CD4-positive, alpha-beta T cell (primary cell): ENCODE data around the gene SCAI. TPM values are rescaled to one million over a fixed set of nuclear protein-coding genes. Genes with fewer than 3 reads are reported as not detected.

Experiments
- ATAC-seq: fragments of 200-7000 bp; cut with Tn5 transposase; one replicate; pipeline ENCODE4 v1.10.0; 2022; ENCODE audit warnings: mild to moderate bottlenecking; ENCODE audit not compliant: poor library complexity
- CTCF ChIA-PET: fragments of 350-600 bp; sonication (Branson Sonifier 250); formaldehyde crosslinking; loops from one replicate; lab custom pipeline; 2021; ENCODE audit warnings: antibody characterized with exemption, inconsistent platforms; lab: Charles Lee
- POLR2A ChIA-PET: fragments of 350-600 bp; sonication (Branson Sonifier 250); formaldehyde crosslinking; loops from one replicate; lab custom pipeline; 2021; ENCODE audit warnings: antibody characterized with exemption, inconsistent platforms; lab: Charles Lee
- DNase-seq, 14 experiments: peaks; one replicate each; pipeline ENCODE4 v3.0.0-alpha.2; 2013 to 2020; ENCODE audit warnings: mixed read lengths in 2 of 14
- H3K27ac ChIP-seq, 2 donors: one replicate each; pipeline versions ENCODE4 v1.5.1 to v1.7.0; 2013; ENCODE audit warnings: low read length in 2 of 2, low read depth in 1 of 2, mild to moderate bottlenecking in 1 of 2
- H3K27me3 ChIP-seq, 2 experiments: 1 replicate in 1 of 2; 2 replicates in 1 of 2; pipeline versions ENCODE4 v1.6.1 to v1.7.0; 2013; ENCODE audit warnings: low read length in 2 of 2, control low read depth in 1 of 2, mild to moderate bottlenecking in 1 of 2, moderate library complexity in 1 of 2; ENCODE audit not compliant: insufficient read depth in 2 of 2, control insufficient read depth in 1 of 2
- H3K36me3 ChIP-seq: one replicate; pipeline ENCODE4 v1.6.1; 2013; ENCODE audit warnings: low read length, control low read depth; ENCODE audit not compliant: insufficient read depth
- H3K4me1 ChIP-seq: one replicate; pipeline ENCODE4 v1.6.1; 2013; ENCODE audit warnings: low read length, control low read depth; ENCODE audit not compliant: insufficient read depth
- H3K4me3 ChIP-seq: one replicate; pipeline ENCODE4 v1.5.1; 2013; ENCODE audit warnings: mild to moderate bottlenecking, low read length, moderate library complexity
- H3K9me3 ChIP-seq, 2 experiments: 1 replicate in 1 of 2; 2 replicates in 1 of 2; pipeline versions ENCODE4 v1.6.1 to v1.7.0; 2013; ENCODE audit warnings: low read length in 2 of 2, mild to moderate bottlenecking in 2 of 2, control low read depth in 1 of 2, moderate library complexity in 1 of 2; ENCODE audit not compliant: control insufficient read depth in 1 of 2, insufficient read depth in 1 of 2
- H3K27ac Mint-ChIP-seq: one replicate; pipeline ENCODE4 v1.8.0; 2020; ENCODE audit warnings: mixed read lengths
- H3K27me3 Mint-ChIP-seq: one replicate; pipeline ENCODE4 v1.8.0; 2021; ENCODE audit warnings: mixed read lengths
- H3K36me3 Mint-ChIP-seq: one replicate; pipeline ENCODE4 v1.8.0; 2021; ENCODE audit warnings: low read depth, mixed read lengths
- H3K4me1 Mint-ChIP-seq: one replicate; pipeline ENCODE4 v1.8.0; 2021; ENCODE audit warnings: low read depth, mixed read lengths
- H3K4me3 Mint-ChIP-seq: one replicate; pipeline ENCODE4 v1.8.0; 2020; ENCODE audit warnings: mild to moderate bottlenecking, mixed read lengths
- H3K9me3 Mint-ChIP-seq: one replicate; pipeline ENCODE4 v1.8.0; 2020; ENCODE audit warnings: mixed read lengths
- intact Hi-C, 2 experiments: fragments of 100-400 bp; cut with DNase I in 1 of 2; cut with micrococcal nuclease in 1 of 2; formaldehyde crosslinking; loops; one replicate each; pipeline versions ENCODE4 v1.15.1 to v1.9.0; 2023 to 2025; cut with DNase I, micrococcal nuclease
- total RNA-seq, 174 experiments: library from RNA in 2 of 174; stranded (reverse) in 2 of 174; gene quantifications; one replicate each; pipeline ENCODE4 v1.2.3 and lab custom pipeline; 2021 to 2026
- TF ChIP-seq, protein P1 (sequence below): fragments of 200-600 bp; IDR thresholded peaks from one replicate; pipeline ENCODE4 v1.8.0; 2022; ENCODE audit warnings: antibody characterized with exemption, mild to moderate bottlenecking

SCAI gene
- total RNA-seq, 2 experiments from 2014 or later: 11.6 to 13.4 TPM

DNA sequence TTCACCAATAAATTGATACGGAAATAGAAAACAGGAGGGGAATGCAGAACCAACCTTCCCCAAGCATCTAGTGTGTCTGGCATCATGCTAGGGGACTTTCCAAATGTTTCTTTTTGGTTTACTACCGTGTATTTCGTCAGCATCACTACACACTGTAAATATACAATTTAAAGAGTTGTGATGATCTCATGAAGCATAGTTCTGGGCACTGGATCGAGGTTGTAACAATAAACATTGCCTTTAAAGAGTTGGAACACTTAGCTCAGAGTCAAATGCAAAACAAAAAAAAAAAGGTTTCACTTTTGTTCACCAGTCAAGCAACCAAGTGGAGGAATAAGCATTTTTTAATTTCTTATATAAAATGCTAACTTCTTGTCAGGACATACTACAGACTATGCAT, 2.9 kb upstream of the SCAI start:
- no peaks in the 10 kb centered on the region for H3K27me3 ChIP-seq
- DNase-seq (peak in 2 of 14 experiments; percentile 28 to 32), ATAC-seq (no peak)
- no peak overlapping the region for H3K4me3 ChIP-seq
- H3K9me3 ChIP-seq: no peaks in the 10 kb centered on the region
- TF ChIP-seq, protein P1, sequence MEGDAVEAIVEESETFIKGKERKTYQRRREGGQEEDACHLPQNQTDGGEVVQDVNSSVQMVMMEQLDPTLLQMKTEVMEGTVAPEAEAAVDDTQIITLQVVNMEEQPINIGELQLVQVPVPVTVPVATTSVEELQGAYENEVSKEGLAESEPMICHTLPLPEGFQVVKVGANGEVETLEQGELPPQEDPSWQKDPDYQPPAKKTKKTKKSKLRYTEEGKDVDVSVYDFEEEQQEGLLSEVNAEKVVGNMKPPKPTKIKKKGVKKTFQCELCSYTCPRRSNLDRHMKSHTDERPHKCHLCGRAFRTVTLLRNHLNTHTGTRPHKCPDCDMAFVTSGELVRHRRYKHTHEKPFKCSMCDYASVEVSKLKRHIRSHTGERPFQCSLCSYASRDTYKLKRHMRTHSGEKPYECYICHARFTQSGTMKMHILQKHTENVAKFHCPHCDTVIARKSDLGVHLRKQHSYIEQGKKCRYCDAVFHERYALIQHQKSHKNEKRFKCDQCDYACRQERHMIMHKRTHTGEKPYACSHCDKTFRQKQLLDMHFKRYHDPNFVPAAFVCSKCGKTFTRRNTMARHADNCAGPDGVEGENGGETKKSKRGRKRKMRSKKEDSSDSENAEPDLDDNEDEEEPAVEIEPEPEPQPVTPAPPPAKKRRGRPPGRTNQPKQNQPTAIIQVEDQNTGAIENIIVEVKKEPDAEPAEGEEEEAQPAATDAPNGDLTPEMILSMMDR: no peak
- H3K36me3 ChIP-seq: peaks cover 19% of the 10 kb centered on the region
- Mint-ChIP-seq H3K36me3 (peaks cover 29% of the 10 kb centered on the region), H3K4me1 (peaks cover 37% of the 10 kb centered on the region), H3K27me3 (no peaks in the 10 kb centered on the region), H3K27ac (peak overlapping the region; percentile 76), H3K9me3 (no peaks in the 10 kb centered on the region), H3K4me3 (no peak overlapping the region)
- intact Hi-C loops: loop anchor here in 1 of 2 experiments (10.0 kb wide), 1 partner anchor 111 kb away; no protein-coding TSS in a partner anchor
- no peak overlapping the region for H3K27ac ChIP-seq
- peaks cover 15% of the 10 kb centered on the region for H3K4me1 ChIP-seq
- ChIA-PET POLR2A (no interaction called here), CTCF (no interaction called here)

DNA sequence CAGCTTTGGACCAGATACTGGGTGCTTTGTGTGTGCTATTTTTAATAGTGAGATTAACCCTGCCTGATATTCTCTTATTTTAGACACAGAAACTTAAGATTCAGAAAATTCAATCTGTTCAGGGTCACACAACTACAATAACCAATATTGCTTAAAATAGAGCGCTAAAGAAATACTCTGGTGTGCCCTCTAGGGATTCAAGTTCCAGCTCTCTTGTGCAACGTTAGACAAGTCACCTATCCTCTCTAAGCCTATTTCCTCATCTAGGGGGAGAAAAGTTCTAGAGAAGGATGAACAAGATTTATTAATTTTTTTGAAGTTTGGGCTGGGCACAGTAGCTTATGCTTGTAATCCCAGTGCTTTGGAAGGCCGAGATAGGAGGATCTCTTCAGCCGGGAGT, 2.1 kb upstream of the SCAI start:
- H3K36me3 Mint-ChIP-seq: peaks cover 20% of the 10 kb centered on the region
- ChIA-PET POLR2A (no interaction called here), CTCF (no interaction called here)
- Histone ChIP-seq H3K4me1 (peaks cover 15% of the 10 kb centered on the region), H3K4me3 (no peak overlapping the region), H3K27ac (no peak overlapping the region), H3K36me3 (peaks cover 11% of the 10 kb centered on the region), H3K27me3 (no peaks in the 10 kb centered on the region), H3K9me3 (no peaks in the 10 kb centered on the region)
- no peak for ATAC-seq
- no peaks in the 10 kb centered on the region for H3K9me3 Mint-ChIP-seq
- no peak for DNase-seq
- no peak overlapping the region for H3K4me3 Mint-ChIP-seq
- H3K27me3 Mint-ChIP-seq: no peaks in the 10 kb centered on the region
- peak overlapping the region; percentile 76 for H3K27ac Mint-ChIP-seq
- TF ChIP-seq, protein P1: no peak
- intact Hi-C loops: loop anchor here in 1 of 2 experiments (10.0 kb wide), 1 partner anchor 111 kb away; no protein-coding TSS in a partner anchor
- peaks cover 40% of the 10 kb centered on the region for H3K4me1 Mint-ChIP-seq

DNA sequence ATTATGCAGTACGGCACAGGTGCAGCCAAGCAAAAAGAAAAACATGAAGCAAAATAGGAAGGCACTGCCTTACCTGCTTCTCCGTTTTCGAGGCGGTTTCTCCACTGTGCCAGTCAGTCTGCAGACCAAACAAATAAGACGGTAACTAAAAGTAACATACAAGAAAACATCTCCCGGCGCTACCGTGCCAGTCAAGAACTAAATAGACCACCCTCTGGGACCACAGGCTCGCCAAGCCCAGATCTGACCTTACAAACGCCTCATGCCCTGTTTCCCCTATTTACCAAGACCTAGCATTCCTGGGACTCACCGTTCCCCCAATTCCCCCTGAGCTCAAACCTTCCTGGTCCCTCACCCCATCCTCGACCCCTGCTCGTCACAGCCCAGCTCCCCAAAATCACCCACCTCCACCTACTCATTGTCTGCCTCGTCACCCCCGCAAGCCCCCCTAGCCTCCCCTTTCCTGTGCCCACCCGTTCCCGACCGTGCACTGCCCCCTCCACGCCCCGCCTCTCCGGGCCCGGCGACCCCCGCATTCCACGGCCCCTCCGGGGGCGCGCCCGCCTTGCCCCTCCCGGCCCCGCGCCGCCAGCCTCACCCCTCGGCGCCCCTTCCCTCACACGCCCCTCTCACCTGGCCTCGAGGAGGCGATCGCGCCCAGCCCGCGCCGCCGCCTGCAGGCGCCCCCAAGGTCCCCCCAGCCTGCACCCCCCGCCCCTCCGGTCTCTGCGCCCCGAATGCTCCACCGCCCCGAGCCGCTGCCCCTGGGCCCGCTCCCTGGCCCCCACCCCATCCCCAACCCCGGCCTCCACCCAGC, 560 bp downstream of the SCAI start:
- CTCF ChIA-PET: interaction anchor here (0.7 to 2.0 kb wide), 8 partner anchors 12 to 216 kb away, joined by 3 to 11 read pairs (median 4); no protein-coding TSS in a partner anchor
- TF ChIP-seq, protein P1: no peak
- POLR2A ChIA-PET: interaction anchor here (0.7 to 2.5 kb wide), 10 partner anchors 12 to 281 kb away, joined by 3 to 14 read pairs (median 4); partner anchors contain the start of genes ARPC5L, HSPA5 and RPL35

More for the DNA sequence above, 560 bp downstream of the SCAI start:
- H3K27me3 Mint-ChIP-seq: no peaks in the 10 kb centered on the region
- peaks cover 38% of the 10 kb centered on the region for H3K4me1 Mint-ChIP-seq
- H3K9me3 Mint-ChIP-seq: no peaks in the 10 kb centered on the region
- Histone ChIP-seq H3K36me3 (peaks cover 8% of the 10 kb centered on the region), H3K27ac (no peak overlapping the region), H3K4me1 (peaks cover 21% of the 10 kb centered on the region), H3K27me3 (no peaks in the 10 kb centered on the region), H3K9me3 (no peaks in the 10 kb centered on the region), H3K4me3 (peak overlapping the region; percentile 54)
- ATAC-seq (peak; percentile 11), DNase-seq (peak in 8 of 14 experiments; percentile 4 to 39 (median 15))
- H3K4me3 Mint-ChIP-seq: peak overlapping the region; percentile 93
- H3K27ac Mint-ChIP-seq: peak overlapping the region; percentile 74
- peaks cover 19% of the 10 kb centered on the region for H3K36me3 Mint-ChIP-seq
- intact Hi-C loops: loop anchor here (1.0 to 10.0 kb wide), 9 partner anchors 16 to 372 kb away; partner anchors contain the start of genes GOLGA1 (in 2 of the 2), ARPC5L (in 1 of the 2), NR6A1 (in 1 of the 2) and PPP6C (in 1 of the 2)
